Uterus (tissue), 2 donors: Measurements from ENCODE around the gene TMEM50A.

ENCODE experiments used
- POLR2A ChIP-seq, 2 donors: fragments of 450-650 bp; IDR thresholded peaks; one replicate each; pipeline ENCODE4 v1.6.1; 2016; ENCODE audit warnings: antibody characterized with exemption in 2 of 2, mild to moderate bottlenecking in 1 of 2, moderate library complexity in 1 of 2
- TF ChIP-seq, protein P1 (sequence below), 4 experiments: fragments of 200-600 bp in 2 of 4; fragments of 450-650 bp in 2 of 4; sonication (generic) in 2 of 4; IDR thresholded peaks; one replicate each; pipeline ENCODE4 v1.5.1; 2016 to 2019; ENCODE audit warnings: antibody characterized with exemption in 4 of 4, mild to moderate bottlenecking in 2 of 4, moderate library complexity in 1 of 4

DNA sequence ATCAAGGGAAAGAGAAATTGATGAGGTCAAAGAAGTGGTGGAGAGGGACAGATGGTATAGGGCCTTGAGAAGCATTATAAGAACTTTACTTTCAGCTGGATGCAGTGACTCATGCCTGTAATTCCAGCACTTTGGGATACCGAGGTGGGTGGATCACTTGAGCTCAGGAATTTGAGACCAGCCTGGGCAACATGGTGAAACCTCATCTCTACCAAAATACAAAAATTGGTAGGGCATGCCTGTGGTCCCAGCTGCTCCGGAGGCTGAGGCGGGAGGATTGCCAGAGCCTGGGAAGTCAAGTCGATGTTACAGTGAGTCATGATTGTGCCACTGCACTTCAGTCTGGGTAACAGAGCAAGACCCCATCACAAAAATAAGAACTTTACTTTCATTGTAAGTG lies 5.7 kb downstream of the TMEM50A start:
- TF ChIP-seq, protein P1, sequence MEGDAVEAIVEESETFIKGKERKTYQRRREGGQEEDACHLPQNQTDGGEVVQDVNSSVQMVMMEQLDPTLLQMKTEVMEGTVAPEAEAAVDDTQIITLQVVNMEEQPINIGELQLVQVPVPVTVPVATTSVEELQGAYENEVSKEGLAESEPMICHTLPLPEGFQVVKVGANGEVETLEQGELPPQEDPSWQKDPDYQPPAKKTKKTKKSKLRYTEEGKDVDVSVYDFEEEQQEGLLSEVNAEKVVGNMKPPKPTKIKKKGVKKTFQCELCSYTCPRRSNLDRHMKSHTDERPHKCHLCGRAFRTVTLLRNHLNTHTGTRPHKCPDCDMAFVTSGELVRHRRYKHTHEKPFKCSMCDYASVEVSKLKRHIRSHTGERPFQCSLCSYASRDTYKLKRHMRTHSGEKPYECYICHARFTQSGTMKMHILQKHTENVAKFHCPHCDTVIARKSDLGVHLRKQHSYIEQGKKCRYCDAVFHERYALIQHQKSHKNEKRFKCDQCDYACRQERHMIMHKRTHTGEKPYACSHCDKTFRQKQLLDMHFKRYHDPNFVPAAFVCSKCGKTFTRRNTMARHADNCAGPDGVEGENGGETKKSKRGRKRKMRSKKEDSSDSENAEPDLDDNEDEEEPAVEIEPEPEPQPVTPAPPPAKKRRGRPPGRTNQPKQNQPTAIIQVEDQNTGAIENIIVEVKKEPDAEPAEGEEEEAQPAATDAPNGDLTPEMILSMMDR (IDR thresholded peaks at IDR 0.05): no peak
- no peak for TF ChIP-seq POLR2A (IDR thresholded peaks at IDR 0.05)
